Activated T-cell treated with anti-CD3 and anti-CD28 coated beads for 4 hours (primary cell): ENCODE results near the gene COL11A1.
"Not testable (repeated sequence)": the region's sequence is repeated elsewhere in the genome, so short reads cannot be mapped to it uniquely, and the experiment has no call there.

Experiments
- DNase-seq: peaks from one replicate; pipeline ENCODE4 v3.0.0-alpha.2; 2020

Gene COL11A1

DNA sequence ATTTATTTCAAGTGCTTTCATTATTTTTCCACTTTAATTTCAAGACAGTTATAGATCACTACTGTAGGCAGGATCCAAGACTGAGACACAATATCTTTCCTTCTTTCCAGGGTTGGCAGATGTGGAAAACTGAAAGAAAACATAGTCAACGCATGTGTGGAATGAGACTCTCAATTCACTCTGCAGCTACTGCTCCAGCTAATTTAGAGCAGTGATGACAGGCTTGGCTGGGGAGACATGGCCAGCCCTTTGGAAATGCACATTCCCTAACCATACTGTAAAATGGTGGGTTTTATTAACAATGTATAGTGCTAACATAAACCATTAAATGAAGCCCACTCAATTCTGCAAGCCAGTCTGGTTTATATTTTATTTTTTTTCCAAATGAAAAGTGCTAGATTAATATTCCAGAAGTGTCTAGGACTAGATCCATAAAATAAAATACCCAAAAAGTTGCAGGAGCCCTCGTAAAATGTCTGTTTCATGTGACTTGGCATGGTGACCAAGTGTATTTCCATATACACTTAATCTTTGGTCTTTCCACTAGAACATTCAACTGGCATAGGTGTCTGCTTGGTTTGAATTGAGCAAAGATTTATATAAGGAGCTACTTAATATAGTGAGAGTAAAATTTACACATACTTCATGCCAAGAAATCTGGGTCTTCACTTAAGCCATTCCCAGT, 32.9 kb downstream of the COL11A1 start:
- no peak for DNase-seq

DNA sequence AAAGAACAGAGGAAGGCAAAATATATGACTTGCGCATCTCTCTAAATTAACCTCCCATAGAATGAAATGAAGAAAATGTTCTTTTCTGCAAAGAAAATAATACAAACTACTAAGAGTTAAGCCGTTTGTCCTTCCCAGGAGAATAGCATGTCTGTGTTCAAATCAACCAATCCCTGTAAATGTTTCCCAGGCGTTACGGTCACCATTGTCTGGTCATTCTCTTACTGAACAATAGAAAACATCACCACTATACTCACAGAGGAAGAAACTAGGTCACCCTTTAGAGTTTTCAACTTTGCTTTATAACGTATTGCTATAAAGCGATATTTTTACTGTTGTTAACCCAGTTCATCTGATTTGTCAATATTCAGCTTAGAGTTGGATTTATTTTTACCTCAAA, 34.1 kb downstream of the COL11A1 start:
- DNase-seq, result no peak

DNA sequence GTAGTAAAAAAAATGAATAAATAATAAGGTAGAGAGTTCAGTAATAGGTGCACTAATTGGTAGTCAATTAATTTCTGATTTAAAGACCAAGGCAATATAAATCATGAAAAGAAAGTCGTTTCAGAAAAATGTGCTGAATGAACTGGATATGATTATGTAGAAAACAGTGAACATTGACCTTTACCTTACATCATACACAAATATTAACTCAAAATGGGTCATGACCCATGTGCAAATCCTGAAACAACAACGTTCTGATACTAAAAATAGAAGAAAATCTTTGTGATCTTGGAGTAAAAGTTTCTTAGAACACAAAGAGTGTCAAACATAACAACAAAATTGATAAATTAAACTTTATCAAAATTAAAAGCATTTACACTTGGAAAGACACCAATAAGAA, 39.1 kb downstream of the COL11A1 start:
- no peak for DNase-seq

DNA sequence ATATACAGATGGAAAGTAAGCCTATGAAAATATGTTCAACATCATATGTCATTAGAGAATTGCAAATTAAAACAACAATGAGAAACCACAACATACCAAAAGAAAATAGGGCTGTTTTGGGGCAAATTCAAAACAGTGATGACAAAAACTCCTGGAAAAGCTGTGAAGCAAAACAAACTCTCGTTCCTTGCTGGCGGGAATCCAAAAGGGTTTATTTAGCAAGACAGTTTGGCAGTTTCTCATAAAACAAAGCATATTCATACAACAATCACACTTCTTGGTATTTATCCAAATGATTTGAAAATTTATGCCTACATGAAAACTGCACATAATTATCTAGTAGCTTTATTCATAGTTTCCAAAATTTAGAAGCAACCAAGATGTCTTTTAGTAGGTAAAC, 44.4 kb downstream of the COL11A1 start:
- DNase-seq, result no peak

DNA sequence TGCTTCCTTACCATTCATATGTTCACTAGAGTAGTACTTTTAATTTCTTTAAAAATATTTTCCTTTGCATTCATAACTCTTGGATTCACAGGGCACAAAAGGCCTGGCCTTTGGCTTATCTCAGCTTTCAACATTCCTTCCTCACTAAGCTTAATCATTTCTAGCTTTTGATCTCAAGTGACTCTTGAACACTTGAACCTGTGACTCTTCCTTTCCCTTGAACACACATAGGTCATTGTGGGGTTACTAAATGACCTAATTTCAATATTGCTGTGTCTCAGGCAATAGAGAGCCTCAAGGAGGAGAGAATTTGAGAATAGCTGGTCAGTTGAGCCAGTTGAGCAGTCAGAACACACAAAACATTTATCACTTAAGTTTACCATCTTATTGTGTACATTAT, 49.9 kb downstream of the COL11A1 start:
- no peak for DNase-seq

DNA sequence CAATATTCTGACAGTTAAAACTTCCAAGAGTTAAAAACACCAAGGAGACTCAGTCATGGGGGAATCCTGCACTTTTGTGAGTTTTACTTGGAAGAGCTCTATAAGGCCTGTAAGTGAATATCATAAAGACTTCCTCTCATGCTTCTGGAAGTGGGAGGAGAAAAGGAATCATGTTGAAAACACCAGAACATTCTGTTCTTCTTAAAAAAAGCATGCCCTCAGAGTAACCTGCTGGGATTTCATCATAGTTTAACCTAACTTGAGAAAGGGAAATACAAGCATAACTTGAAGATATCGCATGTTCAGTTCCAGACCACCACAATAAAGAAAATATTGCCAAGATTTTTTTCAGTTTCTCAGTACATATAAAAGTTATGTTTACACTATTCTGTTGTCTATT, 51.9 kb downstream of the COL11A1 start:
- DNase-seq, result no peak

DNA sequence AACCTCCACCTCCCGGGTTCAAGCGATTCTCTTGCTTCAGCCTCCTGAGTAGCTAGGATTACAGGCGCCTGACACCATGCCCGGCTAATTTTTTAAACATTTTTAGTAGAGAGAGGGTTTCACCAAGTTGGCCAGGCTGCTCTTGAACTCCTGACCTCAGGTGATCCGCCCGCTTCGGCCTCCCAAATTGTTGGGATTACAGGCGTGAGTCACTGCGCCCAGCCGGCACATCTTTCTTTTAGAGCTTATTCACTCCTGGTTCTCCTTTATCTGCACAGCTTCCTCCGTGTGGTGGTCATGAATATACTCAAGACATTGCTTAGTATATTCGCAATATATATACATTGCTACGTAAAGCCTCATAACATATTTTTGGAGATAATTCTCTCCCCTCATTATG, 80.2 kb downstream of the COL11A1 start:
- not testable (repeated sequence) for DNase-seq

DNA sequence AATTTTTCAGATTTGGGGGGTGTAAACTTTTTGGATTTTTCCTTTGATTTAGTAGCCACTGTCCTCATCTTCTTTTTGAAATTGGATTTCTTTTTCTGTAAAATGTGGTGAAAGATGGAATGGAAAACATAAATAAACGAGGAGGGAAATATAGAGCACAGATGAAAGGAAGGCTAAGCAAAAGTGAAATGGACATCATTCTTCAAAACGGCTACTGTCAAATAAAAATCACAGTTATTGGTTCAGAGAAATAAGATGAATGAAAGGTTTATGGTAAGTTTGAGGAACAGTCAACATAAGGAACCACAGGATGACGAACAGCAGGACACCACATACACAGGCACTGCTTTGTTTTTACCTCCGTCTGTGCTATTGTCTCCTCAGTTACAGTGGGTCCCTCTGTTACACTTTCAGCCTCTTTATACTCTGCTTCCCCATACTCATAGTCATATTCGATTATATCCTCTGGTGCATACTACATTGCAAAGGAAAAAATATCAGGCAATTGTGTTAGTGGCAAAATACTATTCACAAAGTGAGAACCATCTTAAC, 82.4 kb downstream of the COL11A1 start:
- no peak for DNase-seq

DNA sequence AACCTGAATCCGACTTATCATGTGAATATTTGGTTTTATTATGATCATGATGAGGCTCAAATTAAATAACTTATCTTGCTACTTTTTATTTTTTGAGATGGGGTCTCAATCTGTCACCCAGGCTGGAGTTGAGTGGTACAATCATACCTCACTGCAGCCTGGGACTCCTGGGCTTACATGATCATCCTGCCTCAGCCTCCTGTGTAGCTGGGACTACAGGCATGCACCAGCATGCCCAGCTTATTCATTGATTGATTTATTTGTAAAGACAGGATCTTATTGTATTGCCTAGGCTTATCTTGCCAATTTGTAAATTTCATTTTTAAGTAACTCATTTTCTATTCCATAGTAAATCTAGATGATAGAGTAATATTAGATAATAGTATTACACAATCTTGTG, 84.3 kb downstream of the COL11A1 start:
- no peak for DNase-seq

DNA sequence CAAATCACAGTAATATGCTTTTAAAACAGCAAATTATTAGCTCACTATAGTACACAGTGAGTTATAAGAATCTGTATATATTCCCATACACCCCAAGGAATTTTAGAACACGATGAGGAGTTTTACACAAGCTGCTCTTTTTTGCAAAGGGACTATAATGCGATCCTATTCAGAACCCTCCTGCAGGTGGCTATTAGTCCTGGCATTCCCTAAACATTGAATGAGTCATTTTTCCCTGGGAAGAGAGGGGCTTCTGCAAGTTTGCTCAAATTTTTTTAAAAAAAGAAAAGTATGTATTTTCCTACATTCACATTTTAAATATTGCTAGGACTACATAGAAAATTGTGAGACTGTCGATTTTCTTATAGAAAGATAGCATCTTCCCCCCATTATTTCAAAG, 106.3 kb downstream of the COL11A1 start:
- DNase-seq, result no peak

DNA sequence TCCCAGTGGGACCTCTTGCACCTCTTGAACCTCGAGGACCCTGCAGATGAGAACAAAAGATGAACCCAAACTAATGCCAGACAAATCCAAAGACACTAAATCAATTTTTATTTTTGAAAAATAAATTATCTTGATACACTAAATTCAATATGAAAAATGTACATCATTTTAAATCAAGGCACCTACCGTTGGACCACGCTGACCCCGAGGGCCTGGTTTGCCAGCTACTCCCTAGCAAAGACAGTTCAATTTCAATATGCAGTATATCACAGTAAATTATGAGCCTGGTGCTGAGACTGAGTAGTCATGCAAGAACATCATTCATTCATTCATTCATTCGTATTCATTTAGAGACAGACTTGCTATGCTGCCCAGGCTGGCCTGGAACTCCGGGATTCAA, 129.4 kb downstream of the COL11A1 start:
- no peak for DNase-seq

DNA sequence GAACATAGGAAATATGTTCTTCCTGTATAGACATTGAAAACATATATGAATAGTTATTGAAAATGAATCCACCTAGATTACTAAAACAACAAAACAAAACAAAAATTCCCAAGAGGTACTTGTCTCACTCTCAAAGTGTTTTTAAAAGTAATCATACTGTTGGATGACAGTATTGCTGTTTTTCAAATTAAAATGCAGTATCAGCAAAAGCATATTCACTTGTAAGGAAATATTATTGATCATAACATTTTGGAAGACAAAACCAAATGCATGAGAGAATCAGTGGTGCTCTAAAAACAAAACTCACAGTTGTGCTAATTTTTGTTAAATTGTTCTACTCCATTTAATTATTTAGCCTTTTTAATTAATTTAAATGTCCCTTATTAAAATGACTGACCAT, 131.0 kb downstream of the COL11A1 start:
- no peak for DNase-seq

DNA sequence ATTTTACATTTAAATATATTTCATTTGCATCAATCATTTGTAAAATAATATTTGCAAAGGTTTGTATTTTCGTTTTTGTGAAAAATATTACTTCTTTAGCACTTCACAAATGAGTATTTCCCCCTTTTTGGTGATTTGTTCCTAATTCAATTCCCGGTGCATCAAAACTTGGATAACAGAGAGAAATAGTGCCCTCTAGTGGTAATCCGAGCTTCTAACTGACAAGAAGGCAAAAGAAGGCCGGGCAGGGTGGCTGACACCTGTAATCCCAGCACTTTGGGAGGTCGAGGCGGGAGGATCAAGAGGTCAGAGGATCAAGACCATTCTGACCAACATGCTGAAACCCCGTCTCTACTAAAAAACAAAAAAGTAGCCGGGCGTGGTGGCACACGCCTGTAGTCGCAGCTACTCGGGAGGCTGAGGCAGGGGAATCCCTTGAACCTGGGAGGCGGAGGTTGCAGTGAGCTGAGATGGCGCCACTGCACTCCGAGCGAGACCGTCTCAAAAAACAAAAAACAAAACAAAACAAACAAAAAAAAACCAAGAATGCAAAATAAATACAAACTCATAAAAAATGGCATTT, 137.7 kb downstream of the COL11A1 start:
- DNase-seq, result no peak

DNA sequence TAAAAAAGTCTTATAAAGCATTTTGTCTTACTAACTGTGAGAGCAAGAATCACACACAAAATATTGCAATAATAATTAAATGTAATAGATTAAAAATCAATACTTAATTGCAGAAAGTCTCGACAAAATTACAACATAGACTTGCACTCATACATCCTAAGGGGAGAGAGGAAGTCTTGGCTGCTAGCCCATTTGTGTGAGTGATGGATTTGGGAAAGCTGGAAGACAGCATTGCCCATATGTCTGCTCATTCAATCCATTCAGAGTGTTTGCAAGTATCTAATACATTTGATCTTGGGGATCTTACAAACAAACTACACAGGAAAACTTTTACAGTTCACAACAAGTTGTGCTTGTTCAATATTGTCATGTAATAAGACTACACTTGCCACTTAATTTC, 140.5 kb downstream of the COL11A1 start:
- no peak for DNase-seq

DNA sequence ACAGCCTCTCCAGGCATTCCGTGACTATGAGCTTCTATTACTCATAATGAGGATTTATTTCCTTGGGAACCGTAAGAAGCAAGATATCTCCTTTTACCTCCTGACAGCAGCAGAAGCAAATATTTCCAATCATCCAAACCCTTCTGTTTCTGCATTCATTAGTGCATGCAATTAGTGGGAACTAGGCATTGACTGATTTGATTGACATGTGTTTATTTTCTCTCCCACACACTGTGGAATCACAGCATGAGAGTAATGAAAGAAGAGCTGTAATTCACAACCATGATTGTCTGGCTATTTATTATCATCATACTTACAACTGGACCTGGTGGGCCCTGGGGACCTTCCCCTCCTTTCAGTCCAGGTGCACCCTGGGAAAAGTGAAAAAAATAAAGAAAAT, 146.8 kb downstream of the COL11A1 start:
- DNase-seq, result no peak

DNA sequence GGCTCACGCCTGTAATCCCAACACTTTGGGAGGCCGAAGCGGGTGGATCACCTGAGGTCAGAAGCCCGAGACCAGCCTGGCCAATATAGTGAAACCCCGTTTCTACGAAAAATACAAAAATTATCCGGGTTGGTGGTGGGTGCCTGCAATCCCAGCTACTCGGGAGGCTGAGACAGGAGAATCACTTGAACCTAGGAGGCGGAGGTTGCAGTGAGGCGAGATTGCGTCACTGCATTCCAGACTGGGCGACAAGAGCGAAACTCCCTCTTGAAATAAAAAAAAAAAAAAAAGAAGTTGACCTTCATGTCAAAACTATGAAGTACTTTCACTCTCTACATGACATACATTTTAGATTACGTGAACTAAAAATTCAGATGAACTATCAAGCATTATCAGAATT, 153.7 kb downstream of the COL11A1 start:
- no peak for DNase-seq

DNA sequence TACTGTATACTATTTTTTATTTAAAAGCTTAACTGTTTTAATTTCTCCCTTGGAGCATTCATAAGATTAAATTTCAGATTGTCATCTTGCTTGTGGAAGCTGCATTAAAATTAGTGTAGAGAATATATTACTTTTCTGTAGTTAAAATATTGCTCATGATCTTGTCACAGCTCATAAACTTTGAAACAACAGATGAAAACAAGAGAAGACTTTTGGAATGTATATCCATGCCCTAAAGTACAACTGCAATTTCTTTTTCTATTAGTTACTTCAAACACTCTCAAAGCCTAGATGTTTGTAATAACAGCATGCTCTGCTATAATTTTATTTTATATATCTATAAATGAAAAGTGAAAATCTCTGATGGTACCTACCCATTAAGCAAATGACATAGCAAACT, 155.9 kb downstream of the COL11A1 start:
- no peak for DNase-seq

DNA sequence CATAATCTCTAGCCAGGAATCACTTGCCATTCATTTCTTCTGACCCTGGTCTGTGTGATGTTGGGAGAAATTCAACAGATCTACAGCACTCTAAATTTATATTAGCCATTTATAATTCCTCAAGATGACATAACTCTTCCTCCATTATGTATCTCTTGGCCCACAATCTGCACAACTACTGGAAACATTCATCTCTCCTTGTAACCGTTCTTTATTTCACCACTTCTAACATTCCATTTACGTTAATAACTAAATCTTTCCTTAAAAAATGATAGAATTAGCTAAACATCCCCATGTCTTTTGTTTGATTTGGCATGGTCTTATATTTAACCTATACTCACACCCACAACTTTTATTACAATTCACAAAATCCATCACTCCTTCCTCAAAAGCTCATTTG, 166.0 kb downstream of the COL11A1 start:
- DNase-seq, result no peak

DNA sequence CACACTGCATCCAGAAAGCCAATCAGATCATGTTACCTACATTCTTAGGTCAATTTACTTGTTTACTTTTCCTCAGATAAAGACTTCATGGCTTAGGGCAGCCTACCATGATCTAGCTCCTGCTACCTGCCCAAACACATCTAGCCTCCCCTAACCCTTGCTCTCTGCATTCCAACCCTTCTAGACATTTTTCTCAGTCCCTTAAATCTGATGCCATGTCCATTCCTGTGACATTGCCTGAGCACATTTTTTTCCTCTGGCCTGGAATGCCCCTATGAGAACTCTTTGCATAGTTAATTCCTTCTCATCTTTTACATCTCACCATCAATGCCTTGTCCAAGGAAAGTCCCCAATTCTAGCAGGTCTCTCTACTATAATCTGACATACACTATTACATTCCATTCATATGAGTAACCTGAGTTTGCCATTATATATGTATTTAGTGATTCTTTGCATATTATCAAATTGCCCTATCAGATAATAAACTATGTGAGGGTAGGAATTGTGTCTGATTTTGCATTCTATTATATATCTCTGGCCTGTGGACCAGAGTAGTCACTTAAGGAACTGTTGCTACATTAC, 166.9 kb downstream of the COL11A1 start:
- no peak for DNase-seq

DNA sequence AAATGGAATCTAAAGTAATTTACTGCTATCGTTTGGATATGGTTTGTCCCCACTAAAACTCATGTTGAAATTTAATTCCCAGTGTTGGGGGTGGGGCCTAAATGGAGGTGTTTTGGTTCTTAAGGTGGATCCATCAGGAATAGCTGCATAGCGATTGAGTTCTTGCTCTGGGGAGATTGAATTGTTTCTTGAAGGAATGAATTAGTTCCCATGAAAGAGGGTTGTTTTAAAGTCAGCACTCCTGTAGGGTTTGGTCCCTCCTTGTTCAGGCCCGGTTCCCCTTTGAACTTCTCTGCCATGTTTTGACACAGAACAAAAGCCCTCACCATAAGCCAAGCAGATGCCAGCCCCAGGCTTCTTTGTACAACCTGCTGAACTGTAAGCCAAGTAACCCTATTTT, 170.9 kb downstream of the COL11A1 start:
- no peak for DNase-seq

DNA sequence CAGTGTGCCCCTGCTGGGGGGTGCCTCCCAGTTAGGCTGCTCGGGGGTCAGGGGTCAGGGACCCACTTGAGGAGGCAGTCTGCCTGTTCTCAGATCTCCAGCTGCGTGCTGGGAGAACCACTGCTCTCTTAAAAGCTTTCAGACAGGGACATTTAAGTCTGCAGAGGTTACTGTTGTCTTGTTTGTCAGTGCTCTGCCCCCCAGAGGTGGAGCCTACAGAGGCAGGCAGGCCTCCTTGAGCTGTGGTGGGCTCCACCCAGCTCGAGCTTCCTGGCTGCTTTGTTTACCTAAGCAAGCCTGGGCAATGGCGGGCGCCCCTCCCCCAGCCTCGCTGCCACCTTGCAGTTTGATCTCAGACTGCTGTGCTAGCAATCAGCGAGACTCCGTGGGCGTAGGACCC, 175.0 kb downstream of the COL11A1 start:
- DNase-seq, result not testable (repeated sequence)

DNA sequence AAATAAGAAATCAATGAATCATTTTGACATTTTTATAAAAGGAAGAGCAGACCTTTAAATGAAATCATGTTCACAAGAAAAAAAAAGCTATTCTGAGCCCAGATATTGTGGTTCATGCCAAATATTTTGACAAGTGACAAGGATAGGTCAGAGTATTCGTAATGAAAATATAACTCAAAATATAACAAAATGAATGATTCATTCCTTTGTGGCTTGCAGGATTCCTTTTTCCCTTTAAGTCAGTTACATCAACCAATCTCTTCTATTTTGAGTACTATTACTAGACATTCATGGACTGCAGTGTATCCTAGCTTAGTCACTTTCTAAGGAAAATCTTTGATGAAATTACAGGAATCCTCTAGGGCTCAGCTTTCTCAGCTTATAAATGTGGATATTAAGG, 188.7 kb downstream of the COL11A1 start:
- DNase-seq, result no peak

DNA sequence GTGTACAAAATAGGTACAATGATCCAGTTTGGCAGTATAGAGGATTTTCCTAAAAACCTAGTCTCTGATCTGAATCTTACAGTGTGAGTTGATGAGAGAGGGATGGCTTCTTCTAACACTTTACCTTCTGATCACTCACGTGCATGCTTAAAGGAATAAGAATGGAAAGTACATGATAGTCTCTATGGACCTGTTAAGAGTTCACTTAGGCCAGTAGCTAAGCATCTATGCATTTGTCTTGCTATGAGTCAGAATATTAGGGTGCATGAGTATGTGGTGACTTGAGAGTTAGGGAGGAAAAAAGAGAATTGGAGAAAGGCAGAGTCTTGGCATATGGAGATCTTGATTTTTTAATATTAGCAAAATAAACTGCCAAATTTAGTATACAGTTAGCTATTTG, 206.3 kb downstream of the COL11A1 start:
- no peak for DNase-seq

DNA sequence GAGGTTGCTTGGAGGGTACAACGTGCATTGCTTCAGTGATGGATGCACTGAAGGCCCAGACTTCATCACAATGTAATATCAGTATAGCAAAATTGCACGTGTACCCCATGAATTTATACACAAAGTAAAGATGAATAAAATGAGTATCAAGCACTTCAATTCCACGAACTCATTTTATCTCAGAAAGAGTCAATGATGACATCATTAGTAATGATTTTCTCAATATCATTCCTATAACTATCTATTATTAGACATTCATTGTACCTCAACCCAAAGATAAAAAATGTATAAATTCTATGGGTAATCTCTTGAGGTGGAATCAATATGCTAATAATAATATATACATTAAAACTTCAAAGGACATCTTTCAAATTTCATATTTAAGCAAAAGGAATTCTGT, 208.4 kb downstream of the COL11A1 start:
- DNase-seq, result no peak

DNA sequence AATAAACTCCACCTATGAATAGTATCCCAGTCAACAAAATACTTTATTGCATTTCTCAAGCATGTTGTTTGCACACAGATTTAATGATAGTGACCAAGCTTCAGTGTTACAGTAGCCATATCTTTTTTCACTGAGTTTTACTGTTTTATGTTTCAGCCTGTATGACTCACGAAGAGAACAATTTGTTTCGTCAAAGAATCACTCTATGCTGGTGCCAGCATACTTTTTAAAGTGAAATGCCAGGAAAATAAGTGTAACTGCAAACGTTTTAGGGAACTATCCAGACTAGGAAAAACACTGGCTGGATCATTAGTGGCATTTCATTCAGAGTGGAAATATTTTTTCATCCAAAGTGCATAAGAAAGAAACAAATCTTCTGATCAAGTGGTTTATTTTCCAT, 210.8 kb downstream of the COL11A1 start:
- DNase-seq, result no peak
